SK-N-SH (cell line): ENCODE data around the gene PAAF1. TPM values are rescaled to one million over a fixed set of nuclear protein-coding genes. Genes with fewer than 3 reads are reported as not detected.

Experiments used
- CTCF ChIA-PET: fragments of 300-600, 350-600 bp; formaldehyde crosslinking; extraction: SDS; loops from one replicate; lab custom pipeline; 2021; lab: Yijun Ruan, JAX
- POLR2A ChIA-PET: fragments of 350-600 bp; sonication (Branson Sonifier 250); formaldehyde crosslinking; extraction: SDS; loops from one replicate; lab custom pipeline; 2020; ENCODE audit warnings: antibody characterized with exemption, inconsistent platforms; lab: Yijun Ruan, JAX
- DNase-seq: peaks from one replicate; pipeline ENCODE4 v3.0.0; 2012
- H2AFZ ChIP-seq: fragments of 200-600 bp; sonication (generic); 2 replicates; pipeline ENCODE4 v1.8.1; 2016; ENCODE audit warnings: antibody characterized with exemption, mild to moderate bottlenecking, low read depth
- H3F3A ChIP-seq: fragments of 200-600 bp; sonication (generic); replicated peaks from 2 replicates; pipeline ENCODE3; 2016; ENCODE audit warnings: antibody characterized with exemption, mild to moderate bottlenecking; ENCODE audit not compliant: insufficient read depth
- H3K27ac ChIP-seq, 2 experiments: fragments of 200-500 bp in 1 of 2; fragments of 200-600 bp in 1 of 2; sonication (Bioruptor generic) in 1 of 2; sonication (generic), shearing (Covaris generic) in 1 of 2; 2 replicates each; pipeline versions ENCODE4 v1.5.1 to v1.6.1; 2014 to 2016; ENCODE audit warnings: low read depth in 2 of 2, inconsistent platforms in 1 of 2, low read length in 1 of 2, mild to moderate bottlenecking in 1 of 2, mixed read lengths in 1 of 2
- H3K27me3 ChIP-seq: fragments of 200-600 bp; sonication (generic), shearing (Covaris generic); 2 replicates; pipeline ENCODE4 v1.6.1; 2016; ENCODE audit warnings: mixed run types; ENCODE audit not compliant: insufficient read depth
- H3K36me3 ChIP-seq, 2 experiments: fragments of 200-500 bp in 1 of 2; fragments of 200-600 bp in 1 of 2; sonication (Bioruptor generic) in 1 of 2; sonication (generic) in 1 of 2; replicated peaks in 1 of 2; 2 replicates each; pipeline versions ENCODE3 to v1.5.1; 2014 to 2016; ENCODE audit warnings: low read length in 1 of 2, mild to moderate bottlenecking in 1 of 2; ENCODE audit not compliant: insufficient read depth in 2 of 2, control insufficient read depth in 1 of 2
- H3K4me1 ChIP-seq, 2 experiments: fragments of 200-500 bp in 1 of 2; fragments of 200-600 bp in 1 of 2; sonication (Bioruptor generic) in 1 of 2; sonication (generic), shearing (Covaris generic) in 1 of 2; 2 replicates each; pipeline versions ENCODE4 v1.5.1 to v1.6.1; 2014 to 2016; ENCODE audit warnings: low read depth in 1 of 2, low read length in 1 of 2, mixed run types in 1 of 2; ENCODE audit not compliant: insufficient read depth in 2 of 2, control insufficient read depth in 1 of 2
- H3K4me2 ChIP-seq: fragments of 200-600 bp; sonication (generic), shearing (Covaris generic); 2 replicates; pipeline ENCODE4 v1.6.1; 2017; ENCODE audit warnings: mixed run types
- H3K4me3 ChIP-seq, 2 experiments: fragments of 200-500 bp in 1 of 2; fragments of 200-600 bp in 1 of 2; sonication (Bioruptor generic) in 1 of 2; sonication (generic), shearing (Covaris generic) in 1 of 2; 2 replicates each; pipeline versions ENCODE4 v1.5.1 to v1.8.1; 2014 to 2016; ENCODE audit warnings: low read depth in 2 of 2, inconsistent platforms in 1 of 2, low read length in 1 of 2, mild to moderate bottlenecking in 1 of 2, mixed read lengths in 1 of 2, moderate library complexity in 1 of 2
- H3K79me2 ChIP-seq: fragments of 200-600 bp; sonication (generic); 2 replicates; pipeline ENCODE4 v1.8.1; 2017; ENCODE audit warnings: mild to moderate bottlenecking; ENCODE audit not compliant: insufficient read depth
- H3K9ac ChIP-seq: fragments of 200-600 bp; sonication (generic); 2 replicates; pipeline ENCODE4 v1.6.1; 2017; ENCODE audit warnings: mixed run types
- H3K9me2 ChIP-seq: fragments of 200-600 bp; sonication (generic); 2 replicates; pipeline ENCODE4 v1.6.1; 2017; ENCODE audit warnings: mixed run types
- H3K9me3 ChIP-seq: fragments of 200-600 bp; sonication (generic); 2 replicates; pipeline ENCODE4 v1.6.1; 2017; ENCODE audit warnings: mixed run types, mild to moderate bottlenecking, moderate library complexity
- H4K20me1 ChIP-seq: fragments of 200-600 bp; sonication (generic); 2 replicates; pipeline ENCODE4 v1.6.1; 2017; ENCODE audit warnings: mild to moderate bottlenecking, mixed run types; ENCODE audit not compliant: insufficient read depth
- EP300 ChIP-seq, 2 experiments: IDR thresholded peaks; 2 replicates each; pipeline versions ENCODE4 v1.4.0 to v1.6.1; 2012; ENCODE audit warnings: borderline replicate concordance in 1 of 2, low read depth in 1 of 2, low read length in 1 of 2
- MXI1 ChIP-seq: IDR thresholded peaks from 2 replicates; pipeline ENCODE4 v1.6.1; 2012; ENCODE audit warnings: mild to moderate bottlenecking, low read depth, low read length, improper control_type of control experiment
- NFIC ChIP-seq: IDR thresholded peaks from 2 replicates; pipeline ENCODE4 v1.4.0; 2012; ENCODE audit warnings: borderline replicate concordance
- RCOR1 ChIP-seq: fragments of 150-350 bp; IDR thresholded peaks from 2 replicates; pipeline ENCODE4 v1.6.1; 2017; ENCODE audit warnings: antibody characterized with exemption, low read length
- REST ChIP-seq: IDR thresholded peaks from 2 replicates; pipeline ENCODE4 v1.6.1; 2012; ENCODE audit warnings: mild to moderate bottlenecking, low read depth, low read length, moderate library complexity
- SIN3A ChIP-seq: IDR thresholded peaks from 2 replicates; pipeline ENCODE4 v1.6.1; 2012; ENCODE audit warnings: low read depth, mild to moderate bottlenecking, low read length, moderate library complexity, borderline replicate concordance
- USF2 ChIP-seq: fragments of 150-350 bp; IDR thresholded peaks from 2 replicates; pipeline ENCODE4 v1.6.1; 2017; ENCODE audit warnings: antibody characterized with exemption, low read length, low read depth, borderline replicate concordance
- WGBS: methylation state at CpG from one replicate; pipeline ENCODE4 v1.1.6; 2017; ENCODE audit warnings: low lambda C conversion rate; 5-methylcytosine and 5-hydroxymethylcytosine counted together
- polyA plus RNA-seq, 3 experiments: library from polyadenylated mRNA; depleted of rRNA; stranded (reverse); fragments of >200 nt; gene quantifications; 2 replicates each; pipeline ENCODE4 v1.2.3, GENCODE V29; 2012

PAAF1 gene
- polyA plus RNA-seq, 1 of the 3 experiments (the other 2 are of a cell fraction) = 23.2 TPM

- no peak for TF ChIP-seq REST
- no peak; the same call in 1 of the 2 replicates for TF ChIP-seq RCOR1
- no peak for TF ChIP-seq USF2
- peak; percentile 4; the same call in 1 of the 2 replicates for TF ChIP-seq MXI1
- peak; percentile 73; the same call in 1 of the 2 replicates for TF ChIP-seq SIN3A
- TF ChIP-seq EP300 (IDR thresholded peaks at IDR 0.05; ENCODE audit: borderline replicate concordance in 1 of 2, low read depth in 1 of 2, low read length in 1 of 2) = peak; percentile 66 to 84; a peak in 3 of 4 replicates
Observed at GRCh38 chr11:73866586-73866996, 10.2 kb upstream of the PAAF1 start (continued).

- no peak overlapping the region for H2AFZ ChIP-seq
- DNase-seq = no peak
- no peak overlapping the region for H3K4me2 ChIP-seq
- H3K4me1 ChIP-seq = peaks cover 12 to 13% of the 10 kb centered on the region in 2 experiments
- no peaks in the 10 kb centered on the region for H3K27me3 ChIP-seq
- peak overlapping the region; percentile 23 to 60; a peak in 3 of 4 replicates for H3K27ac ChIP-seq
- H3K9me2 ChIP-seq = no peaks in the 10 kb centered on the region
- H3K9me3 ChIP-seq = no peaks in the 10 kb centered on the region
- ChIA-PET CTCF (interaction anchor here (0.9 to 1.3 kb wide), 2 partner anchors 9 to 109 kb away, joined by 3 to 6 read pairs; partner anchors contain the start of gene RAB6A), POLR2A (interaction anchor here (1.1 to 1.4 kb wide), 2 partner anchors 14 to 81 kb away, joined by 3 to 7 read pairs; partner anchors contain the start of gene MRPL48)
- peaks cover 18% of the 10 kb centered on the region for H3K79me2 ChIP-seq
- H3F3A ChIP-seq = peaks cover 46% of the 10 kb centered on the region
- no peak overlapping the region for H3K9ac ChIP-seq
- peaks cover 12 to 42% of the 10 kb centered on the region in 2 experiments for H3K36me3 ChIP-seq
- no peak overlapping the region for H3K4me3 ChIP-seq
- 0% methylated on average over 1 of the region's 1 CpG for WGBS
- TF ChIP-seq NFIC (peak; percentile 50), REST (no peak)
- TF ChIP-seq, all 33 proteins: peak for 1
- no peaks in the 10 kb centered on the region for H4K20me1 ChIP-seq
Observed at GRCh38 chr11:73869332-73869949, 7.4 kb upstream of the PAAF1 start.
